Activated CD4-positive, alpha-beta T cell treated with anti-CD3 and anti-CD28 coated beads, Interleukin-10, Interleukin-2, amounts not matched to agents 100 ng/mL and 50 ng/mL, durations not matched to agents 16 hours and 8 hours (primary cell): Measurements from ENCODE around the gene SYCE1.
"Not testable (repeated sequence)": the region's sequence is repeated elsewhere in the genome, so short reads cannot be mapped to it uniquely, and the experiment has no call there.

Experiments used
- DNase-seq: peaks from one replicate; pipeline ENCODE4 v3.0.0-alpha.2; 2020

The SYCE1 gene

GRCh38 chr10:133555521-133555920, 9.9 kb downstream of the SYCE1 start:
- no peak for DNase-seq

- DNase-seq = no peak
Observed at GRCh38 chr10:133554600-133554999, 10.8 kb downstream of the SYCE1 start.

- no peak for DNase-seq
Observed at GRCh38 chr10:133544506-133544905, 20.9 kb downstream of the SYCE1 start.

DNA sequence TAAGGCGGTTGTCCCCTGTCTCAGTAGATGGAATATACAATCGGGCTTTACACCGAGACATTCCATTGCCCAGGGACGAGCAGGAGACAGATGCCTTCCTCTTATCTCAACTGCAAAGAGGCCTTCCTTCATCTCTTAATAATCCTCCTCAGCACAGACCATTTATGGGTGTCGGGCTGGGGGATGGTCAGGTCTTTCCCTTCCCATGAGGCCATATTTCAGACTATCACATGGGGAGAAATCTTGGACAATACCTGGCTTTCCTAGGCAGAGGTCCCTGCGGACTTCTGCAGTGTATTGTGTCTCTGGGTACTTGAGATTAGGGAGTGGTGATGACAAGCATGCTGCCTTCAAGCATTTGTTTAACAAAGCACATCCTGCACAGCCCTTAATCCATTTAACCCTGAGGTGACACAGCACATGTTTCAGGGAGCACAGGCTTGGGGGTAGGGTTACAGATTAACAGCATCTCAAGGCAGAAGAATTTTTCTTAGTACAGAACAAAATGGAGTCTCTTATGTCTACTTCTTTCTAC, 23.9 kb downstream of the SYCE1 start:
- not testable (repeated sequence) for DNase-seq

DNA sequence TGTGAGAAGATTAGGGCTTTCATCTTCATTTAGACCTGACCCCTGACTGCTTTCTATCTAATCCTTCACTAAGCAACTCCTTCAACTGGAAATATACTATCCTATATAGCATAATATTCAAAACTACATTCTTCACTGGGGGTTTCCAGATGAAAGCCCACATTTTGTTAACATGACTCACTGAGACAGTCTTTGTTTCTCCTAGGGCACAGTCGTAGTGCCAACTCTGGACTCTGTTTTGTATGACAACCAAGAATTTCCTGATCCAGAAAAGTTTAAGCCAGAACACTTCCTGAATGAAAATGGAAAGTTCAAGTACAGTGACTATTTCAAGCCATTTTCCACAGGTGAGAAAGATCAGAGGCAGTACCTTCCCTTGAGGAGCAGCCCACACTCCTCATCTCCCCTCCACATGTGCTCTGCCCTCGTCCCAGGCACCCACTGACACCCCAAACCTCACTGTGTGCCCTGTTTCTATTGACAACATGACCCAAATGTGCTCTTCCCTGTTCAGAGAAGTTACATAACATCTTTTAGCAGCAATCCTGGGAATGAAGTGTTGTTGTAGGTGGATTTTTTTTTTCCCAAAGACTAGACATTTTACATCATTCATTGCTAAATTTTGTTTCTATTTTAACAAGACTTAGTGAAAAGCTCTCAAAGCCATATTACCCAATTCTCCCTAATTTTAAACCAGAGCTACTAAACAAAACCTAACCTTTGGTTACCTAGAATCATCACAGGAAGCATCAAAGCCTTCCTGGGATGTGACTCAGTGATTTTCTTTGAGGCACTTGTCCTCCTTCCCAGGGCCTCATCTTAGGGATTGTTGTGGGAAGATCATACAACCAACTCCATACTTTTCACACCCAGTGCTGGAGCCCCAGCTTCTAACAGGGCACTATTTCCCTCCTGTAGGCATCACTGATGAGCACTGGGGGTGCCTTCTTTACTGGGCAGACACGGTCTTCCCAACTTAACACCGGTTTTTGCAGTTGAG, 27.5 kb downstream of the SYCE1 start:
- DNase-seq = no peak

DNA sequence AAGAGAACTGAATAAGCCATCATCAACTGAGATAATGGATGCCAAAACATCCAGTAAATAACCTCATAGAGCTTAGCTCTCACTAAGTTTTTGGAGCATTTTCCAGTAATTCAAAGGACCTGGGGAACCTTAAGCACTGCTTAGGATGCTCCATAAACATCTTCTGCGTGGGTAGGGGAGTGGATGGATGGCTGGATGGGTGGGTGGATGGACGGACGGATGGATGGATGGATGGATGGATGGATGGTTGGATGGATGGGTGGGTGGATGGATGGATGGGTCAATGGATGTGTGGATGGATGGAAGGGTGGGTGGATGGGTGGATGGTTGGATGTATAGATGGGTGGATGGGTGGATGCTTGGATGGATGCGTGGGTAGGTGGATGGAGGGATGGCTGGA, 29.2 kb downstream of the SYCE1 start:
- DNase-seq = no peak

GRCh38 chr10:133534417-133534816, 31.0 kb downstream of the SYCE1 start:
- DNase-seq = no peak

GRCh38 chr10:133532871-133533270, 32.5 kb downstream of the SYCE1 start:
- DNase-seq = no peak

- DNase-seq = no peak
Observed at GRCh38 chr10:133530506-133530905, 34.9 kb downstream of the SYCE1 start.

GRCh38 chr10:133529576-133529946, 35.8 kb downstream of the SYCE1 start:
- no peak for DNase-seq

GRCh38 chr10:133528845-133529575, 36.4 kb downstream of the SYCE1 start:
- DNase-seq = no peak

- no peak for DNase-seq
Observed at GRCh38 chr10:133528296-133528844, 37.0 kb downstream of the SYCE1 start.

- no peak for DNase-seq
Observed at GRCh38 chr10:133527771-133528271, 37.6 kb downstream of the SYCE1 start.

DNA sequence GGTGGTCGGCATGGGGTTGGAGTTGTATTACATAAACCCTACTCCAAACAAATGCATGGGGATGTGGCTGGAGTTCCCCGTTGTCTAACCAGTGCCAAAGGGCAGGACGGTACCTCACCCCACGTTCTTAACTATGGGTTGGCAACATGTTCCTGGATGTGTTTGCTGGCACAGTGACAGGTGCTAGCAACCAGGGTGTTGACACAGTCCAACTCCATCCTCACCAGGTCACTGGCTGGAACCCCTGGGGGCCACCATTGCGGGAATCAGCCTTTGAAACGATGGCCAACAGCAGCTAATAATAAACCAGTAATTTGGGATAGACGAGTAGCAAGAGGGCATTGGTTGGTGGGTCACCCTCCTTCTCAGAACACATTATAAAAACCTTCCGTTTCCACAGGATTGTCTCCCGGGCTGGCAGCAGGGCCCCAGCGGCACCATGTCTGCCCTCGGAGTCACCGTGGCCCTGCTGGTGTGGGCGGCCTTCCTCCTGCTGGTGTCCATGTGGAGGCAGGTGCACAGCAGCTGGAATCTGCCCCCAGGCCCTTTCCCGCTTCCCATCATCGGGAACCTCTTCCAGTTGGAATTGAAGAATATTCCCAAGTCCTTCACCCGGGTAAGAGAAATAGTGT, 38.3 kb downstream of the SYCE1 start, which contains the start of gene CYP2E1:
Gene CYP2E1, plus strand, starts transcription at position 407 of the 632 bp plus-strand sequence. Its CDS starts 33 bp downstream, at position 440.
- DNase-seq = no peak

DNA sequence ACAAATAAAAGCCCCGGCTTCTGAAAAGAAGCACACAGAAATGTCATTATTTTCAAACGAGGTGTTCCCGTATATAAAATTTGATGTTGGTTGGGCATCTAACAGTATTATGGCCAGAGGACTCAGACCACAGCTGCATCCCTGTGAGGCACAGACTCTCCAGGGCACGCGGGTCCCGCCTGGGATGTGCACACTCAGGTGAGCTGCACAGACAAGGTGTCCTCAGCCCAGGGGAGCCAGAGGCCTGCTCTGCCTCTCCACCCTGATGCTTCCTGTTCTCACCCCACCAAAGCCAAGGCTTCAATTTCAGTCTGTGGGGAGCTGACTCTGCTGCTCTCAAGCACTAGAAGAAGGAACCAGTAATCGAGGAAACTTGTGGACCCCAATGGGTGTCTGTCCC, 39.9 kb downstream of the SYCE1 start:
- no peak for DNase-seq

DNA sequence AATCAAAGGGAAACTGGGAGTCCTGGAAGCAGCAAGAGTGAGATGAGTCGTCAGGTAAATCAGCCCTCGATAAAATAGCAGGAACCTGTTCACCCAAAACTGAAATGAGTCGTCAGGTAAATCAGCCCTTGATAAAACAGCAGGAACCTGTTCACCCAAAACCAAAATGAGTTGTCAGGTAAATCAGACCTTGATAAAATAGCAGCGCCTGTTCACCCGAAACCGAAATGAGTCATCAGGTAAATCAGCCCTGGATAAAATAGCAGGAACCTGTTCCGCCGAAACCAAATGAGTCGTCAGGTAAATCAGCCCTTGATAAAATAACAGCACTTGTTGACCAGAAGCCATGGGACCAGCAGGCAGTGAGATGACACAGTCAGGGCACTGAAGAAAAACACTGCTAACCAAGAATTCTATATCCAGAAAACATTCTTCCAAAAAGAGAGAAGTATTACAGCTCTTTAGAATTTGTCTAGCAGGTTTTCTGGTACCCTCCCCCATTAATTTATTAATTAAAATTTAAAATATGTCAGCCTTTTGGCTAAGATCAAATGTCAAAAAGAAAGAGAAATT, 41.7 kb downstream of the SYCE1 start:
- no peak for DNase-seq

- peak; percentile 93 for DNase-seq
Observed at GRCh38 chr10:133520193-133520738, 45.1 kb downstream of the SYCE1 start.

DNA sequence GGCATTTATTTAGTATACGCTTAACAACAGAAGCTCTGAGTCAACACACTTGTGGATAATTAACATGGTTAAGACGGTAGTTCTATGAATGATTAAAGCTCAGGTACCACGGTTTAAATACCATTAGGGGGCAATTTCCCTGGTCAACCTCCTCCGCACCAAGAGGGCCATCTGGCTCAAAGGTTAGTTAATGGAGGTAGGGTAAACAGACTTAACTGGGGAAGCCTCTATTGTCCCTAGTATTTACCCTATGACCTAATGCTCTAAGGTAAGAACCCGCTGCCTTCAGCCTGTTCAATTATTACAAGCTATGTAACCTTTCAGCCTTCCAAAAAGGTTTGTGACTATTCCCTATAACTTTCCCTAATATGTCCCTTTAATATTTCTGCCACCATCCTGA, 46.9 kb downstream of the SYCE1 start:
- not testable (repeated sequence) for DNase-seq

GRCh38 chr10:133516057-133516456, 49.3 kb downstream of the SYCE1 start:
- no peak for DNase-seq

DNA sequence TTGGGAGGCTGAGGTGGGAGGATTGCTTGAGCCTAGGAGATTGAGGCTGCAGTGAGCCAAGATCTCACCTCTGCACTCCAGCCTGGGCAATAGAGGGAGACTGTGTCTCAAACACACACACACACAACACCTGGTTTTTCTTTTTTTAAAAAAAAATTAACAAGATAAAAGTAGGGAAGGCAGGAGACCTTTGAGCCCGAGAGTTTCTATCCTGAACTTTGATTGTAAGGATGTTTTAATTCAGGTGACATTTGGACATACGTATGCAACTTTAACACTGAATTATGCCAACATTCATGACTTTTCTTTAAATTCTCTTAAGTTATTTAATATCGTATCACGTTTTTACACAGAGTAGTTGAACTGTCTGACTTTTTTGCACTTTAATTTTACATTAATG, 49.9 kb downstream of the SYCE1 start:
- no peak for DNase-seq

DNA sequence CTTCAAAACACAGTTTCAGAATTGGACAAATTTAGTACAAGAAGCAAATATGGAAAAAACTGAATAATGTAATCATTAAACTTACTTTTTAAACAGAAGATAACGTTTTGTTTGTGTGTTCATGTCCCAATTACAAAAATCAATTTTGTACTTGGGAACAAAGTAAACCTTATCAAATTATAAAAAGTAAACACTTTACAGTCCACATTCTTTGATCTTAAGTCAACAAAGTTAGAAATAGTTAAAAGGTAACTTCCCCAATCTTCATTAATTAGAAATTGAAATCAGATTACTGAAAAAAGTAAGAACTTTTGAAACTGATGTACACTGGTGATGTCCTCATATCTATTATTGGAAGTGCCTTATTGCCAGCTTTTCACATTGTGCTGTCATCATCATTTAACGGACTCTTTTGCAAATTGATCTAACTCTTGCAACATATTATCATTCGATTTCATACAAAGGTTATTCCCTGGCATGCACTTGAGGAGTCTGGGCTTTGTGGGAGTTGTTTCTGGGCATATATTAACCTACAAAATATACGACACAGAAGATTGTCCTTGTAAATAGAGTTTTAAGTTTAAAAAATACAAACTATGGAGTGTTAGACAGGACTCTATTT, 53.4 kb downstream of the SYCE1 start:
- DNase-seq = no peak
